Heart left ventricle (tissue), 16 donors: Measurements from ENCODE around the gene CD36. TPM values are rescaled to one million over a fixed set of nuclear protein-coding genes. Genes with fewer than 3 reads are reported as not detected.
"Not testable (repeated sequence)": the region's sequence is repeated elsewhere in the genome, so short reads cannot be mapped to it uniquely, and the experiment has no call there.

Experiments used
- ATAC-seq, 4 donors: fragments of 200-7000 bp; cut with Tn5 transposase; one replicate each; pipeline ENCODE4 v1.9.1; 2020 to 2022; ENCODE audit warnings: moderate library complexity in 4 of 4, mild to moderate bottlenecking in 3 of 4, moderate number of reproducible peaks in 1 of 4
- DNase-seq, 5 donors: peaks; one replicate each; pipeline ENCODE4 v3.0.0-alpha.2; 2020
- H3K27ac ChIP-seq, 12 donors: fragments of 200-600 bp; sonication (generic) in 4 of 12; one replicate each; pipeline versions ENCODE4 v1.5.0 to v1.8.0; 2016 to 2022; ENCODE audit warnings: mild to moderate bottlenecking in 2 of 12
- H3K27me3 ChIP-seq, 9 donors: fragments of 200-600 bp; sonication (generic) in 2 of 9; one replicate each; pipeline versions ENCODE4 v1.5.1 to v1.8.0; 2016 to 2022; ENCODE audit warnings: mild to moderate bottlenecking in 3 of 9
- H3K36me3 ChIP-seq, 9 donors: fragments of 200-600 bp; sonication (generic) in 2 of 9; one replicate each; pipeline versions ENCODE4 v1.5.0 to v1.8.0; 2018 to 2022; ENCODE audit warnings: mild to moderate bottlenecking in 2 of 9
- H3K4me1 ChIP-seq, 12 donors: fragments of 200-600 bp; sonication (generic) in 4 of 12; one replicate each; pipeline versions ENCODE4 v1.5.0 to v1.8.0; 2016 to 2022; ENCODE audit warnings: mild to moderate bottlenecking in 3 of 12
- H3K4me3 ChIP-seq, 12 donors: fragments of 200-600 bp; sonication (generic) in 4 of 12; one replicate each; pipeline versions ENCODE4 v1.5.0 to v1.8.0; 2017 to 2022; ENCODE audit warnings: mild to moderate bottlenecking in 9 of 12, moderate library complexity in 4 of 12
- H3K9me3 ChIP-seq, 12 donors: fragments of 200-600 bp; sonication (generic) in 4 of 12; one replicate each; pipeline versions ENCODE4 v1.5.0 to v1.8.0; 2016 to 2022; ENCODE audit warnings: mild to moderate bottlenecking in 1 of 12
- CTCF ChIP-seq, 12 donors: fragments of 200-600 bp; sonication (generic) in 4 of 12; IDR thresholded peaks; one replicate each; pipeline versions ENCODE4 v1.5.0 to v1.8.0; 2018 to 2022; ENCODE audit warnings: antibody characterized with exemption in 12 of 12, mild to moderate bottlenecking in 5 of 12
- POLR2A ChIP-seq, 2 donors: fragments of 450-650 bp; IDR thresholded peaks; one replicate each; pipeline ENCODE4 v1.6.1; 2017; ENCODE audit warnings: antibody characterized with exemption in 2 of 2, mild to moderate bottlenecking in 2 of 2, moderate library complexity in 2 of 2
- WGBS, 4 donors: extraction: QIAGEN DNeasy Blood & Tissue Kit in 2 of 4; methylation state at CpG; one replicate each; pipeline versions ENCODE4 v1.1.5 to v1.1.7; 2013 to 2018; 5-methylcytosine and 5-hydroxymethylcytosine counted together
- intact Hi-C, 10 donors: fragments of 100-400 bp; cut with DNase I; formaldehyde crosslinking; loops; one replicate each; pipeline versions ENCODE4 v1.11.1 to v1.14.2; 2022
- polyA plus RNA-seq, 2 donors: library from polyadenylated mRNA; stranded (reverse); fragments of 200-250 nt; gene quantifications; one replicate each; pipeline ENCODE4 v1.2.3, GENCODE V29; 2013
- total RNA-seq, 9 donors: library from RNA; depleted of rRNA in 2 of 9; stranded (reverse); fragments of >200 nt in 2 of 9; fragmentation: NEBNext Ultra II Directional in 3 of 9; extraction: Animal tissue kit (Norgen Biotek cat#: 25700) in 3 of 9; gene quantifications; one replicate each; pipeline versions ENCODE4 v1.1.0 to v1.2.4, GENCODE V29; 2016 to 2023
- donor health status: ischemic (EF 13 %, LVEDD 7.1; RV severe dilation, severe dysfunction).
- donor health status: healthy with polysubstance abuse.
- donor health status: DM: no; HTN: yes; CAD: no.
- donor health status: DM: no; HTN: no; CAD: no.
- donor health status: ischemic (EF 25% LVEDD 6.9; RV normal size, moderate dysfunction).
- donor health status: ischemic (EF 25% LVEDD 5.7; RV mildly dilated, moderate dysfunction).
- donor health status: healthy.
- donor health status: DM: yes; HTN: yes; CAD: no.
- donor health status: ischemic (EF 35%, LVEDD 5.7; RV mildly dilated, moderate dysfunction).
- donor health status: nonischemic (EF 11% LVEDD 7.7; RV severe dilation, severe dysfunction).
- donor health status: DM: yes; HTN: yes; CAD: no.
- donor health status: PGD.
- donor health status: ischemic (EF 29% LVEDD 5.4; RV normal size, mild dysfunction).
- donor health status: nonischemic (EF 23%, LVEDD 6.1; RV moderate dilation, normal function).

CD36 gene
- total and polyA plus RNA-seq, 11 donors: 289 to 1,960 (median 1,087) TPM

- Histone ChIP-seq H3K36me3 (peaks cover 3 to 100% (median 97%) of the 10 kb centered on the region in 9 donors), H3K27me3 (no peaks in the 10 kb centered on the region), H3K27ac (peak overlapping the region in 1 of 12 donors; percentile 15), H3K4me1 (peaks cover 0 to 28% (median 11%) of the 10 kb centered on the region in 12 donors), H3K4me3 (no peak overlapping the region), H3K9me3 (no peaks in the 10 kb centered on the region)
- 82 to 88% (median 86%) methylated on average over 2 of the region's 2 CpGs for WGBS, 4 donors
- no peak for TF ChIP-seq POLR2A (IDR thresholded peaks at IDR 0.05)
- TF ChIP-seq CTCF (IDR thresholded peaks at IDR 0.05): no peak
- ATAC-seq: no peak
- DNase-seq: no peak
- intact Hi-C loops: no loop called here
Observed at GRCh38 chr7:80665526-80665925, 27.1 kb downstream of the CD36 start.

GRCh38 chr7:80666376-80666775, 27.9 kb downstream of the CD36 start:
- 87 to 95% (median 93%) methylated on average over 2 of the region's 2 CpGs for WGBS, 4 donors
- Histone ChIP-seq H3K9me3 (no peaks in the 10 kb centered on the region), H3K36me3 (peaks cover 3 to 100% (median 97%) of the 10 kb centered on the region in 9 donors), H3K4me1 (peaks cover 0 to 22% (median 6%) of the 10 kb centered on the region in 12 donors), H3K4me3 (no peak overlapping the region), H3K27me3 (no peaks in the 10 kb centered on the region), H3K27ac (peak overlapping the region in 1 of 12 donors; percentile 15)
- no peak for TF ChIP-seq POLR2A (IDR thresholded peaks at IDR 0.05)
- TF ChIP-seq CTCF (IDR thresholded peaks at IDR 0.05): no peak
- no peak for DNase-seq
- intact Hi-C loops: no loop called here
- no peak for ATAC-seq

- H3K4me1 ChIP-seq, H3K4me3 ChIP-seq, DNase-seq, intact Hi-C loops, H3K9me3 ChIP-seq, H3K27me3 ChIP-seq: not testable (repeated sequence)
- H3K36me3 ChIP-seq: peaks cover 3 to 100% (median 95%) of the 10 kb centered on the region in 9 donors
- ATAC-seq: peak in 2 of 4 donors; percentile 39 to 54
- 69 to 88% (median 79%) methylated on average over 6 of the region's 6 CpGs for WGBS, 4 donors
- H3K27ac ChIP-seq: peak overlapping the region in 1 of 12 donors; percentile 8
Observed at GRCh38 chr7:80669367-80669766, 30.9 kb downstream of the CD36 start.

- DNase-seq (no peak), ATAC-seq (no peak)
- peaks cover 0 to 3% (median 0%) of the 10 kb centered on the region in 12 donors for H3K4me1 ChIP-seq
- WGBS, 4 donors: 93 to 99% (median 96%) methylated on average over 1 of the region's 1 CpG
- H3K36me3 ChIP-seq: peaks cover 0 to 100% (median 97%) of the 10 kb centered on the region in 9 donors
- H3K27me3 ChIP-seq: no peaks in the 10 kb centered on the region
- H3K4me3 ChIP-seq: no peak overlapping the region
- no peaks in the 10 kb centered on the region for H3K9me3 ChIP-seq
- intact Hi-C loops: no loop called here
- H3K27ac ChIP-seq: peak overlapping the region in 1 of 12 donors; percentile 7
- TF ChIP-seq CTCF (IDR thresholded peaks at IDR 0.05): no peak
- TF ChIP-seq POLR2A (IDR thresholded peaks at IDR 0.05): no peak
Observed at GRCh38 chr7:80671744-80672143, 33.3 kb downstream of the CD36 start.

GRCh38 chr7:80675090-80675489, 36.6 kb downstream of the CD36 start:
- Histone ChIP-seq H3K36me3 (peaks cover 0 to 88% (median 75%) of the 10 kb centered on the region in 9 donors), H3K4me3 (no peak overlapping the region), H3K4me1 (peaks cover 0 to 19% (median 2%) of the 10 kb centered on the region in 12 donors), H3K9me3 (no peaks in the 10 kb centered on the region), H3K27ac (no peak overlapping the region), H3K27me3 (no peaks in the 10 kb centered on the region)
- DNase-seq (no peak), ATAC-seq (no peak)
- whole genome bisulfite sequencing, 4 donors: 85 to 96% (median 94%) methylated on average over 1 of the region's 1 CpG
- TF ChIP-seq CTCF (IDR thresholded peaks at IDR 0.05): no peak
- intact Hi-C loops: loop anchor here in 1 of 10 donors (5.0 kb wide), 1 partner anchor 248 kb away; no protein-coding TSS in a partner anchor
